Keratinocyte (primary cell): ENCODE measurements around the gene NOS1. TPM values are rescaled to one million over a fixed set of nuclear protein-coding genes. Genes with fewer than 3 reads are reported as not detected.

Experiments used
- DNase-seq: peaks from one replicate; pipeline ENCODE4 v3.0.0-alpha.2; 2011; ENCODE audit warnings: low read depth, missing footprints, low spot score
- FAIRE-seq: peaks from 2 replicates; lab custom pipeline; 2011; peaks lifted over from hg19 to GRCh38; lab: Jason Lieb, UNC
- H2AFZ ChIP-seq: 2 replicates; pipeline ENCODE4 v1.6.0; 2012; ENCODE audit warnings: low read length, control low read depth, inconsistent platforms; ENCODE audit not compliant: control insufficient read depth
- H3K27ac ChIP-seq: 2 replicates; pipeline ENCODE4 v1.5.1; 2011; ENCODE audit warnings: low read length; ENCODE audit not compliant: control insufficient read depth, insufficient read depth
- H3K27me3 ChIP-seq: 3 replicates; pipeline ENCODE4 v1.6.0; 2011; ENCODE audit warnings: low read length; ENCODE audit not compliant: control insufficient read depth, insufficient read depth; ENCODE audit errors: extremely low read depth
- H3K36me3 ChIP-seq, 2 experiments: 2 replicates in 1 of 2; 3 replicates in 1 of 2; pipeline ENCODE4 v1.5.1; 2011; ENCODE audit warnings: low read length in 2 of 2, mild to moderate bottlenecking in 1 of 2; ENCODE audit not compliant: control insufficient read depth in 2 of 2, insufficient read depth in 2 of 2; ENCODE audit errors: extremely low read depth in 1 of 2
- H3K4me1 ChIP-seq: 3 replicates; pipeline ENCODE4 v1.5.1; 2011; ENCODE audit warnings: low read length; ENCODE audit not compliant: control insufficient read depth, insufficient read depth; ENCODE audit errors: extremely low read depth
- H3K4me2 ChIP-seq: 3 replicates; pipeline ENCODE4 v1.6.0; 2011; ENCODE audit warnings: low read depth, low read length; ENCODE audit not compliant: control insufficient read depth, insufficient read depth; ENCODE audit errors: extremely low read depth
- H3K4me3 ChIP-seq, 3 experiments: fragments of 200-600 bp in 1 of 3; sonication (generic) in 1 of 3; 2 replicates in 2 of 3; 3 replicates in 1 of 3; pipeline ENCODE4 v1.5.1; 2011 to 2016; ENCODE audit warnings: low read length in 3 of 3, mild to moderate bottlenecking in 3 of 3, control low read depth in 2 of 3, inconsistent platforms in 1 of 3, low read depth in 1 of 3, mixed read lengths in 1 of 3, mixed run types in 1 of 3, moderate library complexity in 1 of 3; ENCODE audit not compliant: control insufficient read depth in 2 of 3, insufficient read depth in 2 of 3; ENCODE audit errors: extremely low read depth in 1 of 3
- H3K79me2 ChIP-seq: 2 replicates; pipeline ENCODE4 v1.6.0; 2012; ENCODE audit warnings: low read length; ENCODE audit not compliant: control insufficient read depth, insufficient read depth
- H3K9ac ChIP-seq: 3 replicates; pipeline ENCODE4 v1.6.0; 2011; ENCODE audit warnings: low read length; ENCODE audit not compliant: control insufficient read depth, insufficient read depth; ENCODE audit errors: extremely low read depth
- H3K9me1 ChIP-seq: 3 replicates; pipeline ENCODE4 v1.6.0; 2011; ENCODE audit warnings: low read length; ENCODE audit not compliant: control insufficient read depth, insufficient read depth; ENCODE audit errors: extremely low read depth
- H3K9me3 ChIP-seq: 2 replicates; pipeline ENCODE4 v1.5.1; 2012; ENCODE audit warnings: low read depth, low read length; ENCODE audit not compliant: control insufficient read depth
- H4K20me1 ChIP-seq: 3 replicates; pipeline ENCODE4 v1.6.0; 2011; ENCODE audit warnings: low read length; ENCODE audit not compliant: control insufficient read depth, insufficient read depth; ENCODE audit errors: extremely low read depth
- EZH2 ChIP-seq: IDR thresholded peaks from one replicate; pipeline ENCODE4 v1.6.1; 2012; ENCODE audit warnings: inconsistent platforms, mild to moderate bottlenecking, low read length, moderate library complexity
- dilution Hi-C: fragments of 300-500 bp; cut with MboI; formaldehyde crosslinking; loops from one replicate; pipeline ENCODE4 v1.7.0; 2020; ENCODE audit warnings: low sequenced_read_pairs; ENCODE audit not compliant: extremely low pct_ligation_motif_present
- polyA plus RNA-seq, 5 experiments: library from polyadenylated mRNA; depleted of rRNA in 3 of 5; stranded (reverse) in 3 of 5; stranded (forward) in 1 of 5; unstranded in 1 of 5; fragments of >200 nt; gene quantifications; 1 replicate in 1 of 5; 2 replicates in 3 of 5; 3 replicates in 1 of 5; pipeline versions ENCODE4 v1.2.1 to v1.2.3, GENCODE V29; 2011 to 2012; ENCODE audit warnings: missing spikeins in 2 of 5, low read depth in 1 of 5, low replicate concordance in 1 of 5
- TF ChIP-seq, protein P1 (sequence below), 3 experiments: IDR thresholded peaks in 1 of 3; conservative IDR thresholded peaks in 1 of 3; optimal IDR thresholded peaks in 1 of 3; 2 replicates in 2 of 3; 3 replicates in 1 of 3; pipeline versions ENCODE3 to v1.5.1; 2011; ENCODE audit warnings: low read length in 3 of 3, mild to moderate bottlenecking in 3 of 3, moderate library complexity in 2 of 3, control low read depth in 1 of 3, inconsistent platforms in 1 of 3; ENCODE audit not compliant: insufficient read depth in 2 of 3; ENCODE audit errors: extremely low read depth in 1 of 3

NOS1 gene
- polyA plus RNA-seq, 1 donor (not counting 4 experiments of a cell fraction or from before 2014, with no cell fraction given), result 5.6 TPM

DNA sequence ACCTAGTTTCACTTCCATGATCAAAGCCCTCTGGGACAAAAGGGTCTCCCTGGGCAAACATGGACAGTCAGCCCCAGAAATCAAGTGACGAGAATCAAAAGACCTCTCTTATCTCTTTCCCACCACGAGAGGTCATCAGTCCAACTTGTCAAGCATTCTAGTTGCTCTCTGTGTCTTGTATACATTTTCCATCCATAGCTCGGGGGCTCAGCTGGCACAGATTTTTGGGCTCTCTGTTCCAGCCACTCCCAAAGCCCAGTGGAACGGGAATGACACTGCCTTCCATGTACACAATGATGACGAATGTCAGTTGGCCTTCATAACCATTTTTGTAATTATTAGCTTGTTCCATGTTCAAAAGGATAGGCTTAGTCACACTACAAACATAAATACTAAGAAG lies 29.7 kb downstream of the NOS1 start:
- peaks cover 3 to 10% of the 10 kb centered on the region in 2 experiments for H3K36me3 ChIP-seq
- H3K79me2 ChIP-seq, result peaks cover 2% of the 10 kb centered on the region
- peaks cover 18% of the 10 kb centered on the region for H3K4me1 ChIP-seq
- dilution Hi-C loops, result no loop called here
- no peaks in the 10 kb centered on the region for H4K20me1 ChIP-seq
- H2AFZ ChIP-seq, result no peak overlapping the region
- H3K4me3 ChIP-seq, result no peak overlapping the region
- no peaks in the 10 kb centered on the region for H3K9me1 ChIP-seq
- no peak overlapping the region for H3K27ac ChIP-seq
- no peaks in the 10 kb centered on the region for H3K27me3 ChIP-seq
- DNase-seq (no peak), FAIRE-seq (no peak)
- TF ChIP-seq, protein P1, sequence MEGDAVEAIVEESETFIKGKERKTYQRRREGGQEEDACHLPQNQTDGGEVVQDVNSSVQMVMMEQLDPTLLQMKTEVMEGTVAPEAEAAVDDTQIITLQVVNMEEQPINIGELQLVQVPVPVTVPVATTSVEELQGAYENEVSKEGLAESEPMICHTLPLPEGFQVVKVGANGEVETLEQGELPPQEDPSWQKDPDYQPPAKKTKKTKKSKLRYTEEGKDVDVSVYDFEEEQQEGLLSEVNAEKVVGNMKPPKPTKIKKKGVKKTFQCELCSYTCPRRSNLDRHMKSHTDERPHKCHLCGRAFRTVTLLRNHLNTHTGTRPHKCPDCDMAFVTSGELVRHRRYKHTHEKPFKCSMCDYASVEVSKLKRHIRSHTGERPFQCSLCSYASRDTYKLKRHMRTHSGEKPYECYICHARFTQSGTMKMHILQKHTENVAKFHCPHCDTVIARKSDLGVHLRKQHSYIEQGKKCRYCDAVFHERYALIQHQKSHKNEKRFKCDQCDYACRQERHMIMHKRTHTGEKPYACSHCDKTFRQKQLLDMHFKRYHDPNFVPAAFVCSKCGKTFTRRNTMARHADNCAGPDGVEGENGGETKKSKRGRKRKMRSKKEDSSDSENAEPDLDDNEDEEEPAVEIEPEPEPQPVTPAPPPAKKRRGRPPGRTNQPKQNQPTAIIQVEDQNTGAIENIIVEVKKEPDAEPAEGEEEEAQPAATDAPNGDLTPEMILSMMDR (optimal IDR thresholded peaks at IDR 0.05 in 1 of 3, IDR thresholded peaks at IDR 0.05 in 1 of 3, conservative IDR thresholded peaks at IDR 0.05 in 1 of 3; ENCODE audit: extremely low read depth in 1 of 3, insufficient read depth in 2 of 3, low read length in 3 of 3), result peak; percentile 5 to 34 (median 15)
- no peak for TF ChIP-seq EZH2
- H3K9me3 ChIP-seq, result no peaks in the 10 kb centered on the region
- H3K9ac ChIP-seq, result no peak overlapping the region
- no peak overlapping the region for H3K4me2 ChIP-seq

DNA sequence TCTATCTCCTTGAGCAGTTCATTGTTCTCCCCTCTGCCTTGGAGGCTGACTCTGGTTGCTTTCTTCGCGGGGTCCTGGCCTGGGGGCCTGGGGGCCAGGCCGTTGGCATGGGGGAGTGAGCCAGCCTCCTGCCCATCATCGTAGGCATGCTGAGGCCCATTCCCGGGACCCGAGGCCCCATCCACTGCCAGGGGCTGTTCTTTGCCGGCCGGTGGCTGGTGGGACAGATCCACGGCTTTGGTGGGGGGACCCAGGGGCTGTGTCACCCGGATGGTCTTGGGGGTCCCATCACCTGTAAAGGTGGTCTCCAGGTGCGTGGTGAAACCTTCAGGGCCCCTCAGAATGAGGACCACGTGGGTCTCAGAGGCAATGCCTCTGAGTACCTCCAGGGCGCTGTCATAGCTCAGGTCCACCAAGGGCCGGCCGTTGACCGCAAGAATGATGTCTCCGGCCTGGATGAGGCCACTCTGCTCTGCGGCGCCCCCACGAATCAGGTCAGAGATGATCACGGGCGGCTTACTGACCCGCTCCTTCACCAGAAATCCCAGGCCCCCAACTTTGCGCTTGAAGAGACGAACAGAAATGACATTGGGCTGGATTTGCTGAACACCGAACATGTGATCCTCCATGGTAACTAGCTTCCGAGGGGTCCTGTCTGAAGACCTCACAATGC lies 30.8 kb downstream of the NOS1 start:
- Histone ChIP-seq H4K20me1 (no peaks in the 10 kb centered on the region), H3K9me3 (no peaks in the 10 kb centered on the region), H3K36me3 (peaks cover 3 to 10% of the 10 kb centered on the region in 2 experiments), H3K4me3 (no peak overlapping the region), H3K4me1 (peaks cover 18% of the 10 kb centered on the region), H3K27ac (no peak overlapping the region), H3K9me1 (no peaks in the 10 kb centered on the region), H3K79me2 (no peaks in the 10 kb centered on the region), H3K9ac (no peak overlapping the region), H2AFZ (no peak overlapping the region), H3K27me3 (no peaks in the 10 kb centered on the region), H3K4me2 (no peak overlapping the region)
- DNase-seq (no peak), FAIRE-seq (no peak)
- TF ChIP-seq, protein P1 (optimal IDR thresholded peaks at IDR 0.05 in 1 of 3, IDR thresholded peaks at IDR 0.05 in 1 of 3, conservative IDR thresholded peaks at IDR 0.05 in 1 of 3; ENCODE audit: extremely low read depth in 1 of 3, insufficient read depth in 2 of 3, low read length in 3 of 3), result no peak
- TF ChIP-seq EZH2, result no peak
- dilution Hi-C loops, result no loop called here
